DMS153 treated with DMSO at 0.1 percent for 48 hours (cell line): Measurements from ENCODE around the gene FASLG.

Source experiments
- DNase-seq: peaks from one replicate; lab custom pipeline; 2025; ENCODE audit not compliant: unreplicated experiment; lab: John Stamatoyannopoulos, UW

Gene FASLG

DNA sequence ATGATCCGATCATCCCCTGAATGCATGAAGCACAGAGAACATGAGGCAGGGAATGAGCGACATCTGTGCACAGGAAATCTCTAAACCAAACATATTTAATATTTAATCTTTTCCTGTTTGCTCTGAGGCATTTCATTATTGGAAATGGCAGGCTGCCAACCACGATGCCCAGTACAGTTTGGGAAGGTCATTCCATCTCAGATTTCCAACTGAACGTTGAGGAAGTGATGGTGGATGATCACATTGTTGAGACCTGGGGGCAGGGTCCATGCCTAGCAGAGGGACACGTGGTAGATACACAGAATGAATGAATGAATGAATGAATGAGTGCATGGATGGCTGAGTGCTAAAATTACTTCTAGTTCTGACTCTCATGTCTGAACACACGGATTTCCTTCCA, 15.9 kb upstream of the FASLG start:
- peak; percentile 49 for DNase-seq

DNA sequence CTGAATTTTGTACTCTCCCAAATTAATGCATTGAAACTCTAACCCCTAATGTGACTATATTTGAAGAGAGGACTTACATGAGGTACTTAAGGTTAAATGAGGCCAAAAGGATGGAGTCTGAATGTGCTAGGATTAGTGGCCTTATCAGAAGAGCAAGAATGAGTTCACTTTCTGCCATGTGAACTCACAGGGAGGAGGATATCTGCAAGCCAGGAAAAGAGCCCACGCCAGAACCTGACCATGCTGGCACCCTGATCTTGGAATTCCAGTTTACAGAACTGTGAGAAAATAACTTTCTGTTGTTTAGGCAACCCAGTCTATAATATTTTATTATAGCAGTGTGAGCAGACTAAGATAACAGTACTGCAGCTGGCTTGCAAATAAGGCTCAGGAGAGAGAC, 12.2 kb upstream of the FASLG start:
- DNase-seq, result no peak

DNA sequence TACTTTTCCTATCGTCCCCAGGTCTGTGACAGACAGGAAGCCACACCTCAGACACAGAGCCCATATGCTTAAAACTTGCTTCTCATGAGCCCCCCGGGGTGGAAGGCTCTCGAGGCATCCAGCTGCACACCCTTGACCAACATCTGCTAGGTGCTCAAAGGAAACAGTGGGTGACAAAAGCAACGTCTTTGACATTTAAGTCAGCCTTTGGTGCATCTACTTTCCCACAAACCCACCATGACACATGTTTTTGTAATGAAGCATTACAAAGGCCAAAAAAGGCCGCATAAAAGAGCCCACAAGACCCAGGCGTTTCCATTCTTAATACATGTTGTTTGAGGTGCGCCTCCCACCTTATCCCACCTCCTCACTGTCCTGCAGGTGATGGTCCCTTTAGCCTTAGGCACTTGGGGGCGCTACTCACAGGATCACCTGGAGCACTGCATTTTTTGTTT, 11.8 kb upstream of the FASLG start:
- DNase-seq, result no peak

DNA sequence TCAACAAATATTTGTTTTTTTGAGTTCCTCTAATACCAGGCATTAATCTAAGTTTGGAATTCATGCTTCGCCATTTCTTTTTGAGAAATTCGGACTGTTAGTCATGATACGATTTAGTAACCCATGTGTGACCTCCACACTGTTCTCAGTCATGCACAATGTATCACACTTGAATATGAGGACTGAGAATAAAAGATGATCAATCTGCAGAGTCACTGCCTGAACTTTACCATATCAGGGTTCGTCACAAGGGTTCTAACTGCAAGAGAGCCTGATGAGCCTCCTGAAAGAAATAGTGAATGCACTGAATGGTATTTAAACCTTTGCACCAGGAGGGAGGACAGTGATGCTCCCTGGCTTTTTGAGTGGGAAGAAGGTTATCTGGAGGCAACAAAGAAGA, 10.9 kb upstream of the FASLG start:
- no peak for DNase-seq

DNA sequence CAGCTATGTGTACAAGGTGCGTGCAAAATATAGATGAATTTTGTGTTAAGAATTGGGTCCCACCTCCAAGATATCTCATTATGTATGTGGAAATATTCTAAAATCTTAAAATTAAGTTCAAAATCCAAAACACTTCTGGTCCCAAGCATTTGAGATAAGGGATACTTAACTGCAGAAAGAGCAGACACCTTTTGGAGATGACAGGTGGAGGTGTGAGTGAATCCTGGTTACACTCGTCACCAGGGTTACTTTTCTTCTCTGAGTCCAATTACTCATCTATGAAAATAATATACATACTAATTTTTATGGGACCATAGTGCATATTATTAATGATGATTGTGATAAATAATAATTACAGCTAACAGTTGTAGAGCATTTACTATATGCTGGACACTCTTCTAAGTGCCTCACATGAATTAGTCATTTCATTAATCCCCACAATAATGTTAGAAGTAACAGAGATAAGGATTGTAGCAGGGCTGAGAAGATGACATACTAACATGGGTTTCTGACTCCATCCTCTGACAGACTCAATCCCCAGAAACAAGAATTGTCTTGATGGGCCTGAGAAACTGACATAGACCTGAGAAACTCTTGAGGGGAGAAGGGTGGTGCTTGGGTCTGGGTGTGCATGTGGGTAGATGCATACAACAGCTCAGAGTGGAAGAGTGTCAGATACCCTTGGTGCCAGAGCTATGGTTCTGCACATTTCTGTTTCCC, 8.3 kb upstream of the FASLG start:
- DNase-seq, result no peak

DNA sequence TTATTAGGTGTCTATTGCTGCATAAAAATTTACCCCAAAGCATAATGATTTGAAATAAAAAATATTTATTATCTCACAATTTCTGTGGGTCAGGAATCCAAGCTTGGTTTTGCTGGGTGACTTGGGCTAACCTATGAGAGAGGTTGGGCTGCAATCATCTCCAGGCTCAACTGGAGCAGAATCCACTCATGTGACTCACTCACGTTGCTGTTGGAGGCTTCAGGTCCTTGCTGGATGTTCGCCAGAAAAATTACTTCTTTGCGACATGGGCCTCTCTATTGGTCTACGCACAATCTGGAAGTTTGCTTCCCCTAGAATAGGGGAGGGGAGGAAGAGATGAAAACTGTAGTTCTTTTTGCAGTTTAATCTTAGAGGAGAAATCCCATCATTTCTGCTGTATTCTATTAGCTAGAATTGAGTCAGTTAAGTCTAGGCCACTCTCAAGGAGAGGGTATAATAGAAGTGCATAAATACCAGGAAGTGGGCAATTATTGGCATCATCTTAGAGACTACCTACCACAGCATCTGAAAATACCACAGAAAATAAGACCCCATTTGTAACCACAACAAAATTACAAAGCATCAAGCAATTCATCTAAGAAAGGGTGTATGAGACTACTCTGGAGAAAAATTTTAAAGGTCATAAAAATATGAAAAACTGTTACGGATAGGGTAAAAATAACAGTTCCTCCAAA, 5.7 kb upstream of the FASLG start:
- no peak for DNase-seq

DNA sequence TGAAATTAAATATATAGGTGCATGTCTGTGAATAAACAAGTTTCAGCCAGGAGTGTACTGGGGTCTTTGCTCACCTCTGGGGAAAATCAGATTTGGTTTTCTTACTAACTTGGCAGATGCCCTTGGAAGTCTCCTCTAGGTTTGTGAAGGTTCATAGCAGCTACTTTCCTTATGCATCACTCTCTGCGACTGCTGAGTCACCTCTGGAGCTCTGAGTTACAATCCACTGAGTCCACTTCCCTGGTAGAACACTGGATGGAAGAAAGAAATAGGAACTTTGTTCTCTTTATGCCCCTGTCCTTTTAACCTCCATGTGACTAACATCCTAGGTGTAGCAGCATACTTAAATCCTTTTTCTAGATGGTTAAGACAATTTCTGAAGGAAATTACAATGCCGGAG, 4.4 kb upstream of the FASLG start:
- DNase-seq, result no peak

DNA sequence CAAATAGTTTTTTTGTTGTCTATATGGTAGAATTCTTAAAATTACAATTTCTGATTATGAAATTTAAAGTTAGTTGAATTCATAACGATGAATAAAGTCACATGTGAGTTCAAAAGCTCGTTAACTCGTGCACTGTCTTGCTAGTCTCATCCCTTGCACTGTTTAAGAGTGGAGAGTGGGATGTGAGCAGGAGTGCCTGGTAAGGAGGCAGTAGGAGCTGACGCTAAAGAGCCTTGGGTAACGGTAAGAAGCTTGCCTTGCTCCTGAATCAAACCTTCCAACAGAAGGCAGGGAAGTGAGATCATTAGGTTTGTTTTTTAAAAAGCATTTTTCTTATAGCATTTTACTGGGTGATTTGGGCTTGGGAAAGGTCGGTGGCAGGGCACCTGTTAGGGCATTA, 2.3 kb upstream of the FASLG start:
- DNase-seq, result no peak

DNA sequence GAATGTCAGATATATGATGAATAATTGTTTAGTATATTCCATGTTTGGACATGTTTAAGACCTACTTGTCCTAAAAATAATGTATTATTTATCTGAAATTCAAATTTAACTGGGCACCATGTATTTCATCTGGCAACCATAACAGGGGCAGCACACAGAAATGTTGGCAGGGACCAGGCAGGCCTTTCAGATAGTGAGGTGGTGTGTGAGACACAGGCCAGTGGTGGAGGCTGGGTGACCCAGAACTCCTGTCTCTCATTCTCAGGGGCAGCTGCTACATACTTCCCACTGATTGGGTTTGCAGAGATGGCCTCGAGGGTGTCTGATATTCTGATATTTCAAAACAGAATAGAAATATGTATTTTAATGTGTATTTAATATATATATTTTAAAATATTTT, 1.3 kb upstream of the FASLG start:
- no peak for DNase-seq

DNA sequence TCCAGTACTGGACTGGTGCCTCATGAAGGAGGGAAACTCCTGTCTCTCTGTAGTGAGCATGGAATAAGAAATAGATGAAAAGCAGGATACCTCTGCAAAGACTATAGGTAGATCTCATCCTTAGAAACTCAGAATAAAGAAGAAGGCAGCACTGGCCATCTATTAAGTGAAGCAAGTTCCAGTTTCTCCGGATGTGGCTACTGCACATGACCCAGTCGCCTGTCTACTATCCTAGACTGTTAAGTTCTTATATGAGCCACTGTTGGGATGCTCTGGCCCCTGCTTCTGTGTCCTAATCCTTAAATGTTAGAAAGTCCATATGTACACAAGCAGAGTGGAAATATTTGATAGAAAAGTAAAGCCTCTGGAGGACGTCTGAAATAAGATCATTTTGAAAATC, 2.2 kb downstream of the FASLG start:
- no peak for DNase-seq

DNA sequence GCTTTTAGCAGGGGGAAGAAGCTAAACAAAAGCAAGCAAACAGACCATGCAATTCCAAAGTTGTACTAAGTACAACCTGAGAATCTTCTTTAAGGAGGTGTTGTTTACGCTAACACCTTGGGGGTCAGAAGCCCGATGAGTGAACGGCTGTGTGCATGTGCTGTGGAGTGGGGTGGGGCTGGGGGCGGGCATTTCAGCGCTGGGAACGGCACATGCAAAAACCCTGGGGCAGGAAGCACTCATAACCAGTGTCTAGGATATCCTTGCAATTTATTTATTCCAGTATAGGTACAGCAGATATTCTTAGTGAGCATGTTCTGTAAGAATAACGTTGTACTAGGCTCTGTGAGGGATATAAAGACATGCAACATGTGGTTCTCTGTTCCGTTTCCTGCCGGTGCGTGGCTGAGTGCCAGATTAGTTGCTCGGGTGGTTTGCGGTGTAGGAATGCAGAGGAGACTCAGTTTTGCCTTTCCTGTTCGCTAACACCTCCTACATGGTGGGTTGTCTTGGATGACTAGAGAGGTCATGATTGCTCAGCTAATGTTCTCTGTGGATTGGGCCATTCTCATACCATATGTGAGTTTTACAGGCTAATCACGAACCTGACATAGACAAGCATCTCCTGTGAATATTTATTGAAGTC, 3.7 kb downstream of the FASLG start:
- DNase-seq, result no peak

DNA sequence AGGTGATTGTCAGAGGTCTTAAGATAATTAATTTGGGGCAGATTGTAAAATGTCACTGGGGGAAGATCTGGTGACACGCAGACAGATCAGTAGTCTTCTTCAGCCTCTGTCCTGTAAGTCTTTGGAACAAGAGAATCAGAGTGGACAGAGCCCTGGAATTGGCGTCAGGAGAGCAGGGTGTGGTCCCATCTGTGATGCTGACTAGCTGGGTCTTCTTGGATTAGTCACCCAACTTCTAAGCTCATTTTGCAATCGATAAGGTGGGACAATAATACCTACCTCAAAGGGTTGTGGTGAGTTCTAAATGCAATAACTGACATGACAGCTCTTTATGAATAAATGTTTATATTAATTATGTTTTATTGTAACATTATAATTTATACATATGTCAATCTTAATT, 4.8 kb downstream of the FASLG start:
- no peak for DNase-seq

DNA sequence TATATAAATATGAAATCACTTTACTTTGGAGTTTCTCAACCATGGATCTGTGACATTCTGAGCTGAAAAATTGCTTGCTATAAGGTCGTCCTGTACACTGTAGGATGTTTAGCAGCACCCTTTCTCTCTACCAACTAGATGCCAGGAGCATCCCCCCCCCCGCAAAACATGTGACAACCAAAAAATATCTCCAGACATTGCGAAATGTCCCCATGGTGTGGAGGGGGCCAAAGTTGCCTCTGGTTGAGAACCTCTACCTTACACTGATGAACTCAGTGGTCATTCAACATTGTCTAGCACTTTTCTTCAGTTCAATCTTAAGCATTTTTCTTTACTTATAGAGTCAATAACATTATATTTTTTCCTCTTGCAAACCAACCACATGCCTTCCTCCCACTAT, 9.2 kb downstream of the FASLG start:
- no peak for DNase-seq

DNA sequence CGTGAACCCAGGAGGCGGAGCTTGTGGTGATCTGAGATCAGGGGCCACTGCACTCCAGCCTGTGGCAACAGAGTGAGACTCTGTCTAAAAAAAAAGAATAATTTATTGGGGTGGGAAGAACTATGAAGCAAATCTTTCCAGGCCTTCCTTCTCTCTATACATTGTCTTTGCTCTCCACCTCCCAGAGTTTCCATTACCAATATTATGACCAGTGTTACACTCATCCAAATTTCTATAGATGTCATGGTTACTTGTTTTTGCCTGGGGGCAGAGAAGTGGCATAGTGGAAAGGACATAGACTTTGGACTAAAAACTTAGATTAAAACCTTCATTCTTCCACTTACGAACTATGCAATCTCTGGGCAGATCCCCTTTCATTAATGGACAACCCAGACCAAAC, 10.1 kb downstream of the FASLG start:
- DNase-seq, result no peak

DNA sequence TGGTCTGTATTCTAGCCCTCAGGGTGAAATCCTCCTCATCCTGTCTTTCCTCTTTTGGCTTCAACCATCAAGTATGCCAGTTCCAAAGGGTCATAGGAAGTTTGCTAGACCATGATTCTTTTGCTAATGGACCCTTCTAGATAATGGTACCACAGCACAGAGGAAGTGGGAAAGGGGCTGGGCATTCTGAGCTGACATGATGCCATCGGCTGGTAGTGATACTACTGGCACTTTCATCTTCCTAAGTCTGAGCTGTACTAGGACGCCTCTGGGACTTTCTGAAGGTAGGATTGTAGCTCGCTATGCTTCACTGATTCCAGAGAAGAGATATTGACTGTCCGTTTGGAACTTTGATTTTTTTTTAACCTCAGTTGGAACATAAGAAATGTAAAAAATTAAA, 11.4 kb downstream of the FASLG start:
- no peak for DNase-seq

DNA sequence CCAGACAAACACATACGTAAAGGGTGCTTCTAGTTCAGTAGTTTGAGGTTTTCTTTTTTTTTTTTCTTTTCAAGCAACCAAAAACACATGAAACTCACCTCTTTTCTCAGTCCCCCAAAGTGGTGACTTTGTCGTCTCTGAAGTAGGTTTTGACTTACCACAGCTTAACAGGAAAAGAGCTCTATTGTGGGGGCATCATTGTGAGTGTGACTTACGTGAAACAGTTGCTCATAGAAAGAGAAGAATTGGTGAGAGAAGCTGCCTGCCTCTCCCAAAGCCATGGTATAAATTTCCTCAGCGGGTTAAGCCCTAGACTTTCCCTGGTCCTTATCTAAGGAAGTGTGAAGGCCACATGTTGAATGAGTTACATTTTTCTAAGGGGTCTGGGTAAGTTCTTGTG, 11.9 kb downstream of the FASLG start:
- DNase-seq, result no peak

DNA sequence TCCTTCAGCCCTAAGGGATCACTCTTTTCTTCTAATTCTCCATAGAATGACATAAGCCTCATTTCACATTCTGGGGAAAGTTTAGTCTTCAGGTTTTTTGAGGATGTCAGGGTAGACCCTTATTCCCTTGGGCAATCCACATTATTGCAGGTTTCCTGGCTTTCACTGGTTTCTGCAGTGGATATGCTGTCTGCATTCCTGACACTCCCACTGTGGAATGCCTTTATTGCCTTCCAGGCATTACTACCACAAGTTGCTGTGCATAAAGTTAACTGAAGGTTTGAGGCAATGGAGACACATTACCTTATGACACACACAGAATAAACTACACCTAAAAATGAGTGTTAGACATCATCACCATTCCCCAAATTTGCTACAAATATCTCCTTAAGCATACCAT, 12.7 kb downstream of the FASLG start:
- no peak for DNase-seq

DNA sequence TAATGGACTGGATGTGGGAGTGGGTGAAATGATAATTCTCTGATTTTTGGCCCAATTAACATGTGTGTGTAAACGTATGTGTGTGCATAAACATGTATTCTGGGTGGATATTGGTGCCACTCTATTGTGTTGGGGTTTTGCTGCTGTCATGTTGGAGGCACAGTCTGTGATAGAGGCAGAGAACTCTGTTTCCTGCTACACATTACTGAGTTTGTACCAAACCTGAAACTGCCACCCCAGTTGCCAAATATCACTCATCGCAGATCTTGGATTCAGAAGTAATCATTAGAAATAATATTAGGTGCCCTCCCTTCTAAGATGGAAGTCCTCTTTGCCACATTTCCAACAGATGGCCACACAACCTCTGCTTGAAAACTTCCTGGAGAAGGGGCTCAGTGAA, 13.8 kb downstream of the FASLG start:
- no peak for DNase-seq

DNA sequence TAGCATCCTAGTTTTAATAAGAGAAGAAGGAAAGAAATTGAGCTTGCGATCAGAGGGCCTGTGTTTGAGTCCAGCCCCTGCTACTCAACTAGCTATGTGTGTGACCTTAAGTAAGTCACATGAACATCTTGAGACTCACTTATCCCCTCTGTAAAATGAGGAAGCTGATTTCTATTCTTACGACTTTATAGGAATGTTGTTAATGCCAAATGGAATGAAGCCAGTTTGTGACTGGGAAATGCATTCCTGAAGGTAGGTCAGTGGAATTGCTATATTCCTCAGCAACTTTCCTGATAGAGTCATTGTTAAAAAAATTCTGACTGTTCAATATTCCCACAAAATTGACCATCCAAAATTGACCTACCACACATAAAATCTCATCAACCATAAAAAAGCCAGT, 14.9 kb downstream of the FASLG start:
- no peak for DNase-seq

DNA sequence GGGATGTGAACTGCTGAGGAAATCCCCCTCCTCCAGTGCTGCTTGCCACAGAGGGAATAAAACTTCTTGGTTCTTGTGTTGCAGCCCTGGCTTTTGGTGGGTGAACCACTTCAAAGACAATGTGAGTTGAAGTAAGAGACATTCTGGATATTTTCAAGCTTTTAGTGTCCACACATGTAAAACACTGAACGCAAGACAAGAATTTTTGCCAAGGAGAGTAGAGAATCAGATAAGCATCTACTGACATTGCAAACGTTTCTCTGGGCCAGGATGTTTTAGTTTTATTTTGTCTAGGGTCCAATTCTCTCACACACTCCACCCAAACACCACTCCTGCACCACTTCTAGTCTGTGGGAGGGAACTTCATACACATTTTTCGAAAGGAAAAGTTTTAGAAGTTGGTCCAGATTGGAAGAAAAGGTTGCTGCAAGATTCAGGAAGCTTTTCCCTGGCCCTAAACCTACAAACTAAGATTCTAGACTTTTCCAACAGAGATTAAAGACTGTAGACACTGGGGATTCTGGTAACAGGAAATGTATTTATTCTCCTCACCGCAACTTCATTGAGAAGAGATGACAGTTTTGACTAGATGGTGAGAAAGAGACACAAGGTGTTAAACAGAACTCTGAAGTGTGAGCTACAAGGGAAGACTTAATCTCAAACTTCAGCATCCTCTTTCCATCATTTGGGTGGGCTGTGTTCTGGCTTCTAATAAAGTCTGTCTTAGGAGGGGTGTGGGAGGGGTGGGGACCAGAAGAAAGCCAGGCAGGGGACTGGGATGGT, 16.1 kb downstream of the FASLG start:
- DNase-seq, result no peak

DNA sequence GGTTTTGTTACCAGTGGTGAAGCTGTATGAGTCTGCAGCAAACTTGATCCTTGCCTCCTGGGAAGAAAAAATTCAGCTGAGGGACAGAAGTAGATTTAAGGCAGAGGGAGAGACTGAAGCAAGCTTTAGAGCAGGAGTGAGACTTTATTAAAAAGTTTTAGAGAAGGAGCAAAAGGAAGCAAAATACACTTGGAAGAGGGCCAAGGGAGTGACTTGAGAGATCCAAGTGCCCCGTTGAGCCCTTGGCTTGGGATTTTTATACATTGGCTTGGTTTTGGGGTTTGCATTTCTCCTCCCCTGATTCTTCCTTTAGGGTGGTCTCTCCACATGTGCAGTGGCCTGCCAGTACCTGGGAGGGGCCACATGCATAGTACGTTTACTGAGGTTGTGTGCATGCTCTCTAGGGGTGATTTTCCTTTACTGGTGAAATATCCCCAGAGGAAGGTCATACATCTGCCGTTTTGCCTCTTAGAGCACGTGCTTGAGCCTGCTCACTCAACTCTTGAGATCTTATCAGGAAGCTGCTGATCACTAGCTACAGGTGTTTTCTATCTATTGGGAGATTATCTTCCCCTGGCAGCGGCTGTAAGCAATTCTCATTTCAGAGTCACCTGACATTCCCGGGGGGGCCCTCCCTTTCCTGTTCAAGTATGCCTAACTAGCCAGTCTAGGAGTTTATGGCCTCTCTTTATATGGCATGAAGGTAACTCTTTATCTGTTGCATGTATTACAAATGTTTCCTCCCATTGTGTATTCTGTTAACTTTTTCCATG, 20.3 kb downstream of the FASLG start:
- DNase-seq, result peak; percentile 91
